ENCODE measurements around the gene MYL11.

GRCh38 chr16:30348929-30349328 is 25.7 kb upstream of the MYL11 start:
- TF ChIP-seq, protein P1, sequence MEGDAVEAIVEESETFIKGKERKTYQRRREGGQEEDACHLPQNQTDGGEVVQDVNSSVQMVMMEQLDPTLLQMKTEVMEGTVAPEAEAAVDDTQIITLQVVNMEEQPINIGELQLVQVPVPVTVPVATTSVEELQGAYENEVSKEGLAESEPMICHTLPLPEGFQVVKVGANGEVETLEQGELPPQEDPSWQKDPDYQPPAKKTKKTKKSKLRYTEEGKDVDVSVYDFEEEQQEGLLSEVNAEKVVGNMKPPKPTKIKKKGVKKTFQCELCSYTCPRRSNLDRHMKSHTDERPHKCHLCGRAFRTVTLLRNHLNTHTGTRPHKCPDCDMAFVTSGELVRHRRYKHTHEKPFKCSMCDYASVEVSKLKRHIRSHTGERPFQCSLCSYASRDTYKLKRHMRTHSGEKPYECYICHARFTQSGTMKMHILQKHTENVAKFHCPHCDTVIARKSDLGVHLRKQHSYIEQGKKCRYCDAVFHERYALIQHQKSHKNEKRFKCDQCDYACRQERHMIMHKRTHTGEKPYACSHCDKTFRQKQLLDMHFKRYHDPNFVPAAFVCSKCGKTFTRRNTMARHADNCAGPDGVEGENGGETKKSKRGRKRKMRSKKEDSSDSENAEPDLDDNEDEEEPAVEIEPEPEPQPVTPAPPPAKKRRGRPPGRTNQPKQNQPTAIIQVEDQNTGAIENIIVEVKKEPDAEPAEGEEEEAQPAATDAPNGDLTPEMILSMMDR (IDR thresholded peaks at IDR 0.05), result no peak
- no peak for TF ChIP-seq POLR2A (IDR thresholded peaks at IDR 0.05)

All from adrenal gland (tissue), 5 donors.